SH-SY5Y (cell line): ENCODE results near the gene PTPRG.

ENCODE experiments used
- GATA2 ChIP-seq: IDR thresholded peaks from 2 replicates; pipeline ENCODE4 v1.6.1; 2011; ENCODE audit warnings: mild to moderate bottlenecking, low read depth, low read length
- GATA3 ChIP-seq: IDR thresholded peaks from 2 replicates; pipeline ENCODE4 v1.6.1; 2011; ENCODE audit warnings: low read depth, mild to moderate bottlenecking, low read length, moderate library complexity

DNA sequence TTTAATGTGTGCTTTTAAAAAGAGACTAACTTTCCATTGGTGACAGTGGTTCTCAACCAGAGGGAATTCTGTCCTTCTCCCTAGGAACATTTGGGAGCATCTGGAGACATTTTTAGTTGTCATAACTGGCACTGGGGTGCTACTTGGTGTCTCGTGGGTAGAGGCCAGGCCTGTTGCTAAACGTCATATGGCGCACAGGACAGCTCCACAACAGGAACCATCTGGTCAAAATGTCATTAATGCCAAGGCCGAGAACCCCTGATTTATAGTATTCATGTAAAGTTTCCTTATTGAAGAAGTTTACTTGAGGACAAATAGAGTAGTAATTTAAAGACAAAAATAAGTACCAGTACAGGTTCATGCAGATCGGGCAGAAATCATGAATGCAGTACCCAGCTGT is 647.7 kb downstream of the PTPRG start:
- TF ChIP-seq GATA2: no peak
- TF ChIP-seq GATA3: no peak
